Measurements from ENCODE around the gene CASKIN2.

The CASKIN2 gene

DNA sequence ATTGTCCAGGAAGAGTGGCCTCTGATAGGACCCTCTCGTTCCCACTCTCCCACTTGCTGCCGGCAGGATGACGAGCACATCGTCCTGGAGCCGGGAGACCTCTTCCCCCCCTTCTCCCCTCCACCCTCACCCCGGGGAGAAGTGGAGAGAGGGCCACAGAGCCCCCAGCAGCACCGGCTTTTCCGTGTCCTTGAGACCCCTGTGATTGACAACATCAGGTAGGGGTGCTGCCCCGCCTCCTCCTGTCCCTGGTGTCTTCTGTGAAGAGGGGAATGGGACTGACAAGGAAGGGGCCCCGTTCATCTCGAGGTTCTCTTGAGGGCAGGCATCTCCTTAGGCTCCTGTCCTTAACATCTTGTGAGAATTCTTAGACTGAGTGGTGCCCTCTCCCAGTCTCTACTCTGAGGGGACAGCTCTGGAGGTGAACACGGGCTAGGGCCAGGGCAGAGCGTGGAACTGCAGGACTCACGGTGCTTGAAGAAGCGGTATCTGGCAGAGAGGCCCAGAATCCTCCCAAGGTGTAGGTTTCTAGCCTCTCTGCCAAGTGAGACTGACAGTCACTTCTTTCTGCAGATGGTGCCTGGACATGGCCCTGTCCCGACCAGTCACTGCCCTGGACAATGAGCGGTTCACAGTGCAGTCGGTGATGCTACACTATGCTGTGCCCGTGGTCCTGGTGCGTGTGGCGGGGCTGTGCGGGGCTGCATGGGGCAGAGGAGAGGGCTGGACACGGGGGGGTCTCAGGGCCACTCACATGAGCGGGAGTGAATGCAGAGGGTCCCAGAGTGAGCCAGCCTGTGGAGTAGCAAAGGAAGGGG, 26.4 kb downstream of the CASKIN2 start:
- DNase-seq (ENCODE audit: low spot score) = no peak

DNA sequence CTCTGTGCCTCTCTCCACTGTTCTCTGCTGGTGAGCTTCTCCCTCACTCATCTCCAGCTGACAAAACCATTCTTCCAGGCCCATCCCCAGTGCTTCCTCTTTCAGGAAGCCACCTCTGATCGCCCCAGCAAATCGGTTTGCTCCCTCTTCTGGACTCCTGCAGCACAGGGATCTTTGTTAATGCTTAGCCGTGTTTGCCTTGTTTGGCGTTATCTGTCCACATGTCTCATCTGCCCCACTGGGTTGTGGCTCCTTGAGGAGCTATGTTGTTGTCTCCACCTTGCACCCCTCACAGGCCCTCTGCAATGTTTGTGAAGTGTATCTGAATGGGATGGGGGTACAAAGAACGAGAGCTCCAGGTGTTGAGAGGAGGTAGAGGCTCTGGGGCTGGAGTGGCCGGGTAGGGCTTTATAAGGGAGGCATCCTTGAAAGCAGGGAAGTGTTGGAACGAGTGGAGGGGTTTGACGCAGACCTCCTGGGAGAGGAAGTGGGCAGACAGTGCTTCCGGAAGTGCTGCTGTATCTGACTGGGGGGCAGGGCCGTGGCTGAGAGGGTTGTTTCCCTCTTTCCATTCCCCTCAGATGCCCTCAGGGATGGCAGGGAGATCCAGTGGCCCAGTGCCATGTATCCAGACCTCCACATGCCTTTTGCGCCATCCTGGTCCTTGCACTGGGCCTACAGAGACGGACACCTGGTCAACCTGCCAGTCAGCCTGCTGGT, 27.8 kb downstream of the CASKIN2 start:
- DNase-seq (ENCODE audit: low spot score) = no peak

DNA sequence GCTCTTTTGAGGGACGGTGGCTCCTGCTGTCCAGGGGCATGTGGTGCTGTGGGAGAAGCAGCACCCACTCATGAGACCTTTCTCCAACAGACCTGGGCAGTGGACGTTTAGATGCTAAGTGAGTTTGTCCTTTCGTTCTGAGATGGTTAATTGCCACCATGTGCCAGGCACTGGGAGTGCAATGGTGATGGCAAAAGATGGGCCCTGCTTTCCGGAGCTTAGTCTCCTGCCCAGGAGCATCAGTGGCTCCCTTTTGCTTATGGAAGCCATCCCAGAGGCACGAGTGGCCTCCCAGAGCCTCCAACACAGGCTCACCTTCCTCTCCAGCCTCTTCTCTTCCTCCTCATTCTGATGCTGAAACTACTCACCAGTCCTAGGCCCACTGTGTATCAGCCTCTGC, 28.4 kb downstream of the CASKIN2 start:
- no peak for DNase-seq (ENCODE audit: low spot score)

DNA sequence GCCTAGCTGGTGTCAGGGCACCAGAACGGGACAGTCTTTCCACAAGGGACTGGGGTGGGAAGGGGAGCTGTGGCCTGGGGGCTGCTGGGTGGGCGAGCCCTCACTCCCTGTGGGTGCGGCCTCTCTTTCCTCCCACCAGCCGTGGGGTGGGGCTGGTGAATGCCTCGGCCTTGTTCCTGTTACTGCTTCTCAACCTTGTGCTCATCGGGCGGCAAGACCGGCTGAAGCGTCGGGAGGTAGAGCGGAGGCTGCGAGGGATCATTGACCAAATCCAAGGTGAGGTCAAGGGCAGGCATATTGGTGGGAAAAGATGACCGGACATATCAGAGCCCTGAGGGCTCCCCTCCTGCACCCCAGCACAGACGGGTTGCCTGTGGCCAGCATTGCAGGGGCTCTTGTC, 29.2 kb downstream of the CASKIN2 start:
- no peak for DNase-seq (ENCODE audit: low spot score)

DNA sequence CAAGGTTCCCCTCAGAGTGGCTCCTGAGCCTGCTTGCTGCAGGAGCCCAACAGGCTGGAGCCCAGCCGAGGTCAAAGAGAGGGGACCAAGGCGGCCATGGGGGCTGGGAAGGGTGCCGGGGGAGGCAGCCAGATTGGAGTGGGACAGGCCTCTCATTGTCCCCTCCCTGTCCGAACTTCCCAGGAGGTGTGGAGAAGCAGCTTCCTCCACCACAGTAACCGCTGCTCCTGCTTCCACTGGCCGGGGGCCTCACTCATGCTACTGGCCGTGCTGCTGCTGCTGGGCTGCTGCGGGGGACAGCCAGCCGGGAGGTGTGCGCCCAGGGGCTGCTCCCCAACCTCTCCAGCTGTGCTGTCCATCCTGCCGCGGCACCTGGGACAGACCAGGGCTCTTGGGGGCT, 29.6 kb downstream of the CASKIN2 start:
- no peak for DNase-seq (ENCODE audit: low spot score)

DNA sequence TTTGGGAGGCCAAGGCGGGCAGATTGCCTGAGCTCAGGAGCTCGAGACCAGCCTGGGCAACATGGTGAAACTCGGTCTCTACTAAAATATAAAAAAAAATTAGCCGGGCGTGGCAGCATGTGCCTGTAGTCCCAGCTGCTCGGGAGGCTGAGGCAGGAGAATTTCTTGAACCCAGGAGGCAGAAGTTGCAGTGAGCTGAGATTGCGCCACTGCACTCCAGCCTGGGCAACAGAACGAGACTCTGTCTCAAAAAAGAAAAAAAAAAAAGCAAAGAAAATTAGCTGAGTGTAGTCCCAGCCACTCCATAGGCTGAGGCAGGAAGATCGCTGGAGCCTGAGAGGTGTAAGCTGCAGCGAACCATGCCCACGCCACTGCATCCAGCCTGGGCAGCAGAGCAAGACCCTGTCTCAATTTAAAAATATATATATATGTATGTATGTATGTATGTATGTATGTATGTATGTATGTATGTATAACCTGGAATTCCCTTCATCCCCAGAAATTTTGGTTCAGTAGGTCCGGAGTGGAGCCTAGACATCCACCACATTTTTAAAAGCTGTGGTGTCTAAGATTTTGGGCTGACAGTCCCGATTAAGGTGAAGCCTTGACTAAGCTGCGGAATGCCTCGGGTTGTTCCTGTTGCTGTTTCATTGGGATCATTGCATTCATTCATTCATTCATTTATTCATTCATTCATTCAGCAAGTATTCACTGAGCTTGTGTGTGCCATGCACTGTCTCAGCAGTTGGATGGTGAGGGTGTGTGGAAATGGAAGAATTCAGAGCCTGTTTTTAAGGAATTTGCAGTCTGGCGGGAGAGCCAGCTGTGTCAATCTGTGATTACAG, 33.0 kb downstream of the CASKIN2 start:
- DNase-seq (ENCODE audit: low spot score) = no peak

DNA sequence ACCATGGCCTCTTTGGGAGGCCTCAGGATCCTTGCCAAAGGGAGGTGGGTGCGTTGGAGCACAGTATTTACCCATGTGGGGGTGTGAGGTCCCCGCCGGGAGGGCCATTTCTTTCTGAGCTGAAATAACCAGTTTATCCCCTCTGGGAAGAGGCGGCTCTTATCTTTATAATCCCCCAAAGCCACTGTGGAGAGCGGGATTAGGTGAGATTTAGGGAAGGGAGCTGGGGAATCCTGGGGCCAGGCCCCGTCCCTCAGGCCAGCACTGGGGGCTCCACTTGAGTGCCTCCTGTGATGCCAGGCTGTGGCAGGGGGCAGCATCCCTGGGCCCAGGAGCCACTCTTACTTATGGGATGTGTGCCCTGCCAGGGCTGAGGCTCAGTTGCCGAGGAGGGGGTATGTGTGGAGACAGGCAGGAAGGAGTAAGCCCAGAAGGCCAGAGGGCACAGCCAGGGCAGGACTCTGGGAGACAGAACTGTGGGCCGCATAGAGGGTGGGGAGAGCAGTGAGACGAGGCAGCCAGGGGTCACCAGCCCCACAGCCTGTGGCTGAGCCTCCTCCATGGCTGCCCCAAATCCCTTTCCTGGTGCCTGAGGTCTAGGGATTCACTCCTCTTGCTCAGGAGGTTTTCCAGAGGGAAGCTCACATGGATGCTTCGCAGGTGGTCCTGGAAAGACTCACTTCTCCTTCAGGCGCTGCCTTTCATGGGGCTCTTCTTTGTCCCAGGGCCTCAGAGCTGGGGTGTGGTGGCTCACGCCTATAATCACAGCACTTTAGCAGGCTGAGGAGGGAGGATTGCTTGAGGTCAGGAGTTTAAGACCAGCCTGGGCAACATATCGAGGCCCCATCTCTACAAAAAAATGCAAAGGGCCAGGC, 33.9 kb downstream of the CASKIN2 start:
- peak; percentile 94 for DNase-seq (ENCODE audit: low spot score)

DNA sequence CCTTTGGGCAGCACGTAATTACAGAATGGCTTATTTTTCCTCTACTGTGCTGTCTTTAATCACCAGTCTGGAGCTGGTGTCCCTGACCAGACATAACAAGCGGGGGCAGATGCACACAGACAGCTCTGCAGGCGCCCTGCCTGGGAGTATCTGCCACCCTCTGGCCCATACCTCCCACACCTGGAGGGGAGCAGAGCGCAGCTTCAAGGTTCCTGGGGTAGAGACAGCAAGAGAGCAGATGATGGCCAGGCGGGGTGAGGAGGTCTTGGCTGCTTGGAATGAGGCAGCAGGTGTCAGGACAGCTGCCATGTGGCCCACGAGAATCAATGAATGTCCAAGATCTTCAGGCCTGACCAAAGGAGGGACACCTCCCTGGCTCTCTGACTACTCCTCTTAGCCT, 35.1 kb downstream of the CASKIN2 start:
- peak; percentile 57 for DNase-seq (ENCODE audit: low spot score)

DNA sequence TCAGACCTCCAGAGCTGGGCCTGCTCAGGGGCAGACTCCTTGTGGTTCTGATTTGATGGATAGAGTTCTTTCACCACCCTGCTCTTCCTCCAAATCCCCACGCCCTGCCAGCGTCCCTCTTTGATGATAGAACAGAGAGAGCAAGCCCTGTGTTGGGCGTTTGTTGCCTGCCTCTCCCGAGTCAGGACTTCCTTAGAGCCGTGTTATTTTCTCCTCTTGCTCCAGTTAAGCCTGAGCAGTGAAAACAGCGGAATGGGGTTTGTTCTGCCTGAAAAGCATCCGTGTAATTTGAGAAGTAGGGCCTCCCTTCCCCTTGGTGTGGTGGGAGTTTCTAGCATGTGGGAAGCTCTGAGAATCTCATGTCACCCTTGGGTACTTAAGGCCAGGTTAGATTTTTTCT, 36.8 kb downstream of the CASKIN2 start:
- DNase-seq (ENCODE audit: low spot score) = peak; percentile 42

DNA sequence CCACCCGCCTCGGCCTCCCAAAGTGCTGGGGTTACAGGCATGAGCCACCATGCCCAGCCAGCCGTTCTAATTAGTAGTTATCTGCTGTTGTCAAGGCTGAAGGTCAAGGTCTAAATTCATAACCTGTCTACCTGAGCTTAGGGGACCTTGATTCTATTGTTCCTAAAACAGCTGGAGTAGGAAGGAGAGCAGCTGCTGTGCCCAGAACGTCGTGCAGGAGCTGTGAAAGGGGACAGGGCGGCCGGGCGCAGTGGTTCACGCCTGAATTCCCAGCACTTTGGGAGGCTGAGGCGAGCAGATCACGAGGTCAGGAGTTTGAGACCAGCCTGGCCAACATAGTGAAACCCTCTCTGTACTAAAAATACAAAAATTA, 37.9 kb downstream of the CASKIN2 start:
- DNase-seq (ENCODE audit: low spot score) = peak; percentile 16

DNA sequence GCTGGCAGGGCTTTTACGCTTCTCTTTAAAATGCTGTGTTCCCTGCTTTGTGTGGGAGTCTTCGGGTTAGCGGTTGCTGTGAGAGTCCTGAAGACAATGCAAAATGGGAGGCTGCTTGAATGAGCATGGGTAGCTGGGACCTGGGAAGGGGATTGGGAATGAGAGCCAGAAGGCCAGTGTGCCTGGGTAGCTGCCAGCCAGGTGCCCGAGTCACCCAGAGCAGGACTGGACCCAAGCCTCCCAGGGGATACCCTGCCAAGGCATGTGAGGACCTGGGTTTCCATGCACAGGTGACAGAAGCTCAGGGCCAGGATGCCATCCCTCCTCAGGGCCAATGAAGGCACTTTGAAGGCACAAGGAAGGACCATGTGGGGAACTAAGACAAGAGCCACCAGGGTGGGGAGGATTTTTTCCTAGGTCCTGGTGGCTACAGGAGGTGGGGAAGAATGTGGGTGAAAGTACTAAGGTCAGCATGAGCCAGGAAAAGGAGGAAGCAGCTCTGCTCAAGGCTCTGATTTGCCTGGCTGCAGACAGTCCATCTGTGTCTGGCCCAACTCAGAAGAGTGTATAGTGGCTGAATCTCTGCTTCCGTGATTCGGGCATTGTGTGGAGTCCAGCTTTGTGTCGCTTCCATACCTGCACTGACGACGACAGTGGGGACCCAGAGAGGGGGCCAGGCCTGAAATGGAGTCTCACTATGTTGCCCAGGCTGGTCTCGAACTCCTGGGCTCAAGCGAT, 38.4 kb downstream of the CASKIN2 start:
- DNase-seq (ENCODE audit: low spot score) = peak; percentile 37

DNA sequence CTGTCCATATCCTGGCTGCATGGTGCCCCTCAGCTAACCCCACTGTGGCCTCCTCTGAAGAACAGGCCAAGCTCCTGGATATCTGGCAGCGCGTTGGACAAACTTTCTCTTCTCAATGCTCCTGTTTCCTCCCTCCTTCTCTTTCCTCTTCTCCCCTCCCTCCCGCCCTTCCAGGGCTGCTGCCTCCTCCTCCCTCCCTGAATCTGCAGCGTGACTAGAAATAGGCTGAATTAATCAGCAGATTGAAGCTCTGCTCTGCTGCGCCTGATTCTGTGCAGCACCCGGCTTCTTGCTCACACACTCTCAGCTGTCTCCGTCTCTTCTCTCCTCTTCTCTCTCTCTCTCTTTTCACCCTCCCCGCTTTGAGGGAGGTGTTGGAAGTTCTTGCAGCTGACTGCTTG, 39.1 kb downstream of the CASKIN2 start:
- peak; percentile 58 for DNase-seq (ENCODE audit: low spot score)

DNA sequence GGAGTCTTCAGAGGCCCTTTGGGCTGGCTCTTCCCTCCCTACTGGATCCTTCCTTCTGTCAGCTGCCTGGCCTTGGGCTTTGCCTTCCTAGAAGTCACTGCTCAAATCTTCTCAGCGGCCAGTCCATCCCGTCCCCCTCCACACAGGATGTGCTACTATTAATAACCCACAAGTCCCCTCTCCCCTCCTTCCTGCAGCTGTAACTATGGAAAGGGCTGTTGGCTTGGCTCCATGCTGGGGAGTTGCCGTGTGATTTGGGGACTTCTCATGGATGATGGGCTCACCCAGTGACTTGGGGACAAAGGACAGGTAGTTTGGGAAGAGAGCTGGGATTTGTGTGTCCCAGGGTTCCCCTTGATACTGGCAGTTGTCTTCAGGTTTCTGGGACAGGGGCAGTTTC, 39.5 kb downstream of the CASKIN2 start:
- DNase-seq (ENCODE audit: low spot score) = no peak

DNA sequence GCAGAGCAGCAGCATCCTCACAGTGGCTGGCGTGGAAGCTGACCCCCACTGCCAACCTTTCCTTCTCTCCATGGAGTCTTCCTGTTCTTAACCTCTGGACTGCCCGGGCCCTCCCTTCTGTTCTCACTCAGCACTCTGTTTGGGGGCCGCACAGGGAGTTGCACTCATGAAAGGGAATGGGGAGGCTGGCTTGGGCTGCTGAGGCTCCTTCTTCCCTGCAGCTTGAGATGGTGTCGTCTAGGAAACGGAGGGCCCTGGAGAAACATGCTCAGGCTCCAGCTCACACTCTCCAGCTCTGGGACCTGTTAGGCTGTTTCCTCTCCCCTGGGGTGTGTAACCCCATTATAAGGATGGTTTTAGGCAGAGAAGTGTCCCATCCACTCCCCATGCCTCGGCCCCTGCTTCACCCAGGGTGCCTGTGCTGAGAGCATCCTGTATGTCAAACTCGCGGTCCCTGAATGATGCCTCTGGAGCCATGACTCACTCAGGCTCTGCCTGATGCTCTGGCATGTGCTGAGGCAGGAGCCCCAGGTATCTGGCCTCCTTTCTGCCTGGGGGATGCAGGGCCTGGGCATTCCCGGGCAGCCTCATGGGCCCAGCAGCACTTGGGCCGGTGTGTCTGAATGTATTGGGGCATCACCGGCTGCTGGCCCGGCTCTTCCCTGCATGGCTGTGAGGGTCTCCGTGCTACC, 40.0 kb downstream of the CASKIN2 start:
- DNase-seq (ENCODE audit: low spot score) = peak; percentile 28

DNA sequence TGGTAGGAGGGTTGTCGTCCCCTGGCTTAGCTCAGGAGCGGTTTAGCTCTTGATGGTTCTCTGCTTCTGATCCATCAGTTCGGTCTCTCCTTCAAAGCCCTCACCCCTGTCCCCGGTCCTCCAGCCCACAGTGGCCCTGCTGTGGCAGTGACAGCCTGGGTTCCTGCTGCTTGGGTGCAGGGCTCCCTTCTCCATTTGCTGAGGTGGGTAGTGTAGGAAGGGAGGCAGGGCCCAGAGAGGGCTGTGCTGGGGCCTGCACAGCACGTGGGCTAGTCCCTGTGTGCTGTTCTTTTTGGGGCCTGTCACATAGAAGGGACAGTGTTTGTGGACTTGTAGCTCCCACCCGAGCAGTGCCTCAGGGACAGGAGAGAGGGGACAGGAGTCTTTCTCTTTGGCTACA, 40.6 kb downstream of the CASKIN2 start:
- no peak for DNase-seq (ENCODE audit: low spot score)

DNA sequence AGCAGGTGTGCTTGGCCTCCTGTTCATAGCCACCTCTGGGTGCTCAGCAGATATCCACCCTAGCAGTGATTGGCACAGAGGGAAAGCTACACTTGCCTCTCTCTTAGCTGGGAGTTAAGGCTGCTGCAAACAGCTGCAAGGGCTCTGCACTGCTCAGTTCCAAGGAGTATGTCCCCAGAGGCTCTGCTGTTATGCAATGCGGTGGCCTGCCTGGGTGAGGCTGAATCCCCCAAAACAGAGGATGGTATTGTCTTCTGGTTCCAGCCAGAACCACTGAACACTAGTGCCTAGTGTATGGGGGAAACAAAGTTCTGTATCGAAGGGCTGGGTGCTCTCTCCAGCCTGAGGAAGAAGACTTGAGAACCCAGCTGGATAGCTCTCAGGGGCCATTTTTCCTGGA, 42.1 kb downstream of the CASKIN2 start:
- DNase-seq (ENCODE audit: low spot score) = no peak

DNA sequence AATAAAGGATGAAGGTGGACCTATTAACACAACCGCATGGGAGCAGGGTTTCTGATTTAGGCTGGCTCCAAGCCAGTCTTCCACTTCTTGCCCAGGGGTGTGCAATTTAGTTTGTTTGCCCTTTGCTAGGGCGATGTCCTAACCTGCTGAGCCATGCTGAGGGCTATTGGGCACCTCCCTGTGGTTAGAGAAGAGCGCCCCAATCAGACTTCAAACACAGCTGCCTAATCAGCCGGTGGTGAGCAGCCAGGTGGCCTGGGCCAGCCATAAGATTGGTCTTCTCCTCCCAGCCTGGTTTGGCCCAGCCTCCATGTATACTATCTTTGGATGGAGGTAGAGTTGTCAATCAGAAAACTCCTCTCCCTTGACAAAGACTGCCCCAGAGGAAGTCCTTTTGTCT, 43.2 kb downstream of the CASKIN2 start:
- no peak for DNase-seq (ENCODE audit: low spot score)

DNA sequence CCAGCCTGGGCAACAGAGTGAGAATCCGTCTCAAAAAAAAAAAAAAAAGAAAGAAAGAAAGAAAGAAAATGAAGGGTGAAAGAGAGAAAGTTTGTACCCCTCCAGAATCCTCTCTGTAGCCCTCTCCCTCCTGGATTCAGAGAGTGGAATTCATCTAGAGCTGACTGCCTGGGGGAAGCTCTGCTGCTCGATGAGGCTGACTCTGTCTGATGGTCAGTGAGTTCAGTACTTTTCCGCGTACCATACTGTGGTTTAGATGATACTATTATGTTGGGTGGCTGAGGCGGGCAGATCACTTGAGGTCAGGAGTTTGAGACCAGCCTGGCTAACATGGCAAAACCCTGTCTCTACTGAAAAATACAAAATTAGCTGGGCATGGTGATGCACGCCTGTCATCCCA, 44.1 kb downstream of the CASKIN2 start:
- no peak for DNase-seq (ENCODE audit: low spot score)

DNA sequence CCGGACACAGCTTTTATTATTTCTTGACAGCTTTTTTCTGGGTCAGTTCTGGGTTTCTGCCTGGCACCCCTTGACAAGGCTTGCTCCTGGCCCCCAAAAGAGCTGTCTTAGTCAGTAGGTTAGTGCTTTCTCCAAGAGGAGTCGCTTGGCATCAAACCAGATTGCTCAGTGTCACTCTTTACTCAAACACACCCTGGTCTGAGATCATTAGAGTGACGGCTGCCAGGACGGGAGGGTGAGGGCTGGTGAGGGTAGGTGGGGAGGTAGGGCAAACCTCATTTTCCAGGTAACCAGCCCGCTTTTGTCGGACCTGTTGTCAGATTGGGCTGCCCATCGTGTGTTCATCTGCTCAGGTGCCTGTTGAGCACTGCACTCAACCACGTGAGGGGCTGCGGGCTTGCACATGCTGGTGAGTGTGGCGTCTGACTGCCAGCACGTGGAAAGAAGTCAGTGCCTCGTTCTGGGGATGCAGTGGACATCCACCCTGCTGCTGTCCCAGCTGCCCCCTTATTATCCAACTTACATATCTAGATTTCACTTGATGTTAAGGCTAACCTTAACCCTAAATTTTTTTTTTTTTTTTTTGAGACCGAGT, 46.5 kb downstream of the CASKIN2 start:
- no peak for DNase-seq (ENCODE audit: low spot score)

DNA sequence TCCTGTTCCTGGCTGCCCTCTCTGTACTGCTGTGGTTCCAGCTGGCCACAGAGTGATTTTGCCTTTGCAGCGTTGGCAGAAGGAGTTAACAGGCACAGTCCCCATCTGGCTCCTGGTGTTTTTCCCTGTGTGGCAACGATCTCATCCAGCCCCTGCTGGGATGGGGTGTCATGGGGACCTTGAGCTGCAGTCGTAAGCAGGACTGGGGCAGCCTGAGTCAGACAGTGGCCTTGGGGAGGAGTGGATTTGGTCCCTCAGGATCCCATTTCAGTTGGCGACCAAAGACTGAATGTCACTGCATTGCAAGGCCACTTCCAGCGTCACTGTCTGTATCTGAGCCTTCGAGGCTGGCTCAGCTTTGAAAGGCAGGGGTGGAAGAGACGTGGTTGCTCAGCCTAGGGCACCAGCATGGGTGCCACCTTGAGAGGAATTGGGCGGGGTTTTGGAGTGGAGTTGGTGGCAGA, 47.0 kb downstream of the CASKIN2 start:
- DNase-seq (ENCODE audit: low spot score) = peak; percentile 46

All from D341Med (cell line).